ENCODE data around the gene RPL27A.

RPL27A gene

GRCh38 chr11:8682303-8683114 is at the start of gene RPL27A, which contains the start of gene TRIM66:
Gene RPL27A, plus strand, starts transcription at chr11:8682792. Its CDS starts 22 bp downstream, at chr11:8682814.
Gene TRIM66, minus strand, starts transcription at chr11:8682665. Its CDS starts 10,391 bp downstream, at chr11:8672274.
- peak; percentile 92 to 99 for DNase-seq (ENCODE audit: low spot score in 2 of 2)
- Histone ChIP-seq H3K9me3 (no peaks in the 10 kb centered on the region), H3K4me1 (peaks cover 33% of the 10 kb centered on the region), H3K36me3 (replicated peaks) (peaks cover 48% of the 10 kb centered on the region), H3K4me3 (peak within 1 kb of the TSS; percentile 62), H3K27me3 (ENCODE audit: low read depth) (no peaks in the 10 kb centered on the region)
- in situ Hi-C loops (cut with MboI; ENCODE audit: low sequenced_read_pairs) = no loop called here

GRCh38 chr11:8634498-8634897 is 48.1 kb upstream of the RPL27A start:
- DNase-seq (ENCODE audit: low spot score in 2 of 2) = no peak
- peaks cover 8% of the 10 kb centered on the region for H3K36me3 ChIP-seq (replicated peaks)
- H3K9me3 ChIP-seq = no peaks in the 10 kb centered on the region
- H3K4me3 ChIP-seq = no peak overlapping the region
- H3K27me3 ChIP-seq (ENCODE audit: low read depth) = no peaks in the 10 kb centered on the region
- H3K4me1 ChIP-seq = no peaks in the 10 kb centered on the region
- in situ Hi-C loops (cut with MboI; ENCODE audit: low sequenced_read_pairs) = no loop called here

GRCh38 chr11:8636127-8636526 is 46.5 kb upstream of the RPL27A start:
- no peaks in the 10 kb centered on the region for H3K9me3 ChIP-seq

GRCh38 chr11:8638300-8638699 is 44.3 kb upstream of the RPL27A start:
- in situ Hi-C loops (cut with MboI; ENCODE audit: low sequenced_read_pairs) = no loop called here
- Histone ChIP-seq H3K9me3 (no peaks in the 10 kb centered on the region), H3K4me3 (no peak overlapping the region), H3K4me1 (no peaks in the 10 kb centered on the region), H3K36me3 (replicated peaks) (peaks cover 13% of the 10 kb centered on the region), H3K27me3 (ENCODE audit: low read depth) (no peaks in the 10 kb centered on the region)
- no peak for DNase-seq (ENCODE audit: low spot score in 2 of 2)

More at GRCh38 chr11:8636127-8636526, 46.5 kb upstream of the RPL27A start:
- H3K27me3 ChIP-seq (ENCODE audit: low read depth) = no peaks in the 10 kb centered on the region
- peaks cover 8% of the 10 kb centered on the region for H3K36me3 ChIP-seq (replicated peaks)
- no peak for DNase-seq (ENCODE audit: low spot score in 2 of 2)
- no peaks in the 10 kb centered on the region for H3K4me1 ChIP-seq
- in situ Hi-C loops (cut with MboI; ENCODE audit: low sequenced_read_pairs) = no loop called here
- no peak overlapping the region for H3K4me3 ChIP-seq

- H3K4me3 ChIP-seq = no peak overlapping the region
- H3K9me3 ChIP-seq = no peaks in the 10 kb centered on the region
- no peaks in the 10 kb centered on the region for H3K27me3 ChIP-seq (ENCODE audit: low read depth)
- peaks cover 13% of the 10 kb centered on the region for H3K36me3 ChIP-seq (replicated peaks)
- H3K4me1 ChIP-seq = no peaks in the 10 kb centered on the region
- in situ Hi-C loops (cut with MboI; ENCODE audit: low sequenced_read_pairs) = no loop called here
- no peak for DNase-seq (ENCODE audit: low spot score in 2 of 2)
These were observed 42.9 kb upstream of the RPL27A start for GRCh38 chr11:8639655-8640054.

GRCh38 chr11:8640267-8640906 is 42.2 kb upstream of the RPL27A start:
- in situ Hi-C loops (cut with MboI; ENCODE audit: low sequenced_read_pairs) = no loop called here
- no peak for DNase-seq (ENCODE audit: low spot score in 2 of 2)
- Histone ChIP-seq H3K36me3 (replicated peaks) (peaks cover 15% of the 10 kb centered on the region), H3K27me3 (ENCODE audit: low read depth) (no peaks in the 10 kb centered on the region), H3K4me1 (no peaks in the 10 kb centered on the region), H3K4me3 (no peak overlapping the region), H3K9me3 (no peaks in the 10 kb centered on the region)

- Histone ChIP-seq H3K36me3 (replicated peaks) (peaks cover 22% of the 10 kb centered on the region), H3K4me1 (no peaks in the 10 kb centered on the region), H3K27me3 (ENCODE audit: low read depth) (no peaks in the 10 kb centered on the region), H3K4me3 (no peak overlapping the region), H3K9me3 (no peaks in the 10 kb centered on the region)
- in situ Hi-C loops (cut with MboI; ENCODE audit: low sequenced_read_pairs) = no loop called here
- DNase-seq (ENCODE audit: low spot score in 2 of 2) = no peak
These were observed 41.3 kb upstream of the RPL27A start for GRCh38 chr11:8641332-8641731.

- H3K4me1 ChIP-seq = no peaks in the 10 kb centered on the region
- DNase-seq (ENCODE audit: low spot score in 2 of 2) = no peak
- no peaks in the 10 kb centered on the region for H3K9me3 ChIP-seq
- H3K27me3 ChIP-seq (ENCODE audit: low read depth) = no peaks in the 10 kb centered on the region
- peaks cover 22% of the 10 kb centered on the region for H3K36me3 ChIP-seq (replicated peaks)
- no peak overlapping the region for H3K4me3 ChIP-seq
- in situ Hi-C loops (cut with MboI; ENCODE audit: low sequenced_read_pairs) = no loop called here
These were observed 40.3 kb upstream of the RPL27A start for GRCh38 chr11:8642196-8642841.

- H3K36me3 ChIP-seq (replicated peaks) = peaks cover 15% of the 10 kb centered on the region
- H3K9me3 ChIP-seq = no peaks in the 10 kb centered on the region
- no peak for DNase-seq (ENCODE audit: low spot score in 2 of 2)
- H3K4me3 ChIP-seq = no peak overlapping the region
- in situ Hi-C loops (cut with MboI; ENCODE audit: low sequenced_read_pairs) = no loop called here
- no peaks in the 10 kb centered on the region for H3K4me1 ChIP-seq
- H3K27me3 ChIP-seq (ENCODE audit: low read depth) = no peaks in the 10 kb centered on the region
These were observed 35.7 kb upstream of the RPL27A start for GRCh38 chr11:8646873-8647272.

GRCh38 chr11:8649361-8649760 is 33.2 kb upstream of the RPL27A start:
- no peaks in the 10 kb centered on the region for H3K4me1 ChIP-seq
- no peaks in the 10 kb centered on the region for H3K9me3 ChIP-seq
- in situ Hi-C loops (cut with MboI; ENCODE audit: low sequenced_read_pairs) = no loop called here
- no peak overlapping the region for H3K4me3 ChIP-seq
- peaks cover 15% of the 10 kb centered on the region for H3K36me3 ChIP-seq (replicated peaks)
- DNase-seq (ENCODE audit: low spot score in 2 of 2) = no peak
- no peaks in the 10 kb centered on the region for H3K27me3 ChIP-seq (ENCODE audit: low read depth)

GRCh38 chr11:8650401-8650990 is 32.1 kb upstream of the RPL27A start:
- DNase-seq (ENCODE audit: low spot score in 2 of 2) = no peak
- in situ Hi-C loops (cut with MboI; ENCODE audit: low sequenced_read_pairs) = no loop called here
- no peaks in the 10 kb centered on the region for H3K4me1 ChIP-seq
- no peaks in the 10 kb centered on the region for H3K27me3 ChIP-seq (ENCODE audit: low read depth)
- peaks cover 12% of the 10 kb centered on the region for H3K36me3 ChIP-seq (replicated peaks)
- H3K9me3 ChIP-seq = no peaks in the 10 kb centered on the region
- H3K4me3 ChIP-seq = no peak overlapping the region

GRCh38 chr11:8652140-8652539 is 30.5 kb upstream of the RPL27A start:
- no peak overlapping the region for H3K4me3 ChIP-seq
- no peak for DNase-seq (ENCODE audit: low spot score in 2 of 2)

GRCh38 chr11:8654503-8654902 is 28.1 kb upstream of the RPL27A start:
- no peak for DNase-seq (ENCODE audit: low spot score in 2 of 2)
- no peak overlapping the region for H3K4me3 ChIP-seq
- no peaks in the 10 kb centered on the region for H3K36me3 ChIP-seq (replicated peaks)
- H3K9me3 ChIP-seq = no peaks in the 10 kb centered on the region
- in situ Hi-C loops (cut with MboI; ENCODE audit: low sequenced_read_pairs) = no loop called here
- no peaks in the 10 kb centered on the region for H3K27me3 ChIP-seq (ENCODE audit: low read depth)
- H3K4me1 ChIP-seq = no peaks in the 10 kb centered on the region

More at GRCh38 chr11:8652140-8652539, 30.5 kb upstream of the RPL27A start:
- no peaks in the 10 kb centered on the region for H3K9me3 ChIP-seq
- H3K4me1 ChIP-seq = no peaks in the 10 kb centered on the region
- in situ Hi-C loops (cut with MboI; ENCODE audit: low sequenced_read_pairs) = no loop called here
- peaks cover 5% of the 10 kb centered on the region for H3K36me3 ChIP-seq (replicated peaks)
- no peaks in the 10 kb centered on the region for H3K27me3 ChIP-seq (ENCODE audit: low read depth)

Measured in HAP-1 (cell line).